Activated CD8-positive, alpha-beta T cell treated with anti-CD3 and anti-CD28 coated beads for 36 hours (primary cell): ENCODE measurements around the gene ZNF507. TPM values are rescaled to one million over a fixed set of nuclear protein-coding genes. Genes with fewer than 3 reads are reported as not detected.

Experiments
- ATAC-seq: fragments of 200-7000 bp; cut with Tn5 transposase; one replicate; pipeline ENCODE4 v1.10.0; 2021; ENCODE audit warnings: mild to moderate bottlenecking, moderate library complexity
- CTCF ChIA-PET: fragments of 350-600 bp; sonication (Branson Sonifier 250); formaldehyde crosslinking; loops from one replicate; lab custom pipeline; 2021; ENCODE audit warnings: antibody characterized with exemption; lab: Charles Lee
- POLR2A ChIA-PET: fragments of 350-600 bp; sonication (Branson Sonifier 250); formaldehyde crosslinking; loops from one replicate; lab custom pipeline; 2021; ENCODE audit warnings: antibody characterized with exemption; lab: Charles Lee
- DNase-seq: peaks from one replicate; pipeline ENCODE4 v3.0.0-alpha.2; 2020
- H3K27ac Mint-ChIP-seq: one replicate; pipeline ENCODE4 v1.8.0; 2021; ENCODE audit warnings: mild to moderate bottlenecking, mixed read lengths
- H3K27me3 Mint-ChIP-seq: one replicate; pipeline ENCODE4 v1.8.0; 2021; ENCODE audit warnings: mixed read lengths
- H3K36me3 Mint-ChIP-seq: one replicate; pipeline ENCODE4 v1.8.0; 2021; ENCODE audit warnings: low read depth, mixed read lengths
- H3K4me1 Mint-ChIP-seq: one replicate; pipeline ENCODE4 v1.8.0; 2021; ENCODE audit warnings: low read depth, mixed read lengths
- H3K4me3 Mint-ChIP-seq: one replicate; pipeline ENCODE4 v1.8.0; 2021; ENCODE audit warnings: mild to moderate bottlenecking, moderate library complexity, mixed read lengths
- H3K9me3 Mint-ChIP-seq: one replicate; pipeline ENCODE4 v1.8.0; 2021; ENCODE audit warnings: mixed read lengths
- CTCF ChIP-seq: fragments of 200-600 bp; IDR thresholded peaks from one replicate; pipeline ENCODE4 v1.8.0; 2022; ENCODE audit warnings: antibody characterized with exemption, mild to moderate bottlenecking
- intact Hi-C: fragments of 100-400 bp; cut with micrococcal nuclease; formaldehyde crosslinking; loops from one replicate; pipeline ENCODE4 v1.10.0; 2022
- total RNA-seq, 2 experiments: library from RNA; stranded (reverse); gene quantifications; one replicate each; pipeline ENCODE4 v1.2.3, GENCODE V29; 2021

ZNF507 gene
- total RNA-seq, 2 experiments from 2014 or later, result 24.2 to 25.6 TPM

GRCh38 chr19:32317086-32317485 is 28.3 kb upstream of the ZNF507 start:
- Mint-ChIP-seq H3K27ac (no peak overlapping the region), H3K4me3 (no peak overlapping the region), H3K4me1 (no peaks in the 10 kb centered on the region), H3K27me3 (peaks cover 6% of the 10 kb centered on the region), H3K9me3 (no peaks in the 10 kb centered on the region), H3K36me3 (no peaks in the 10 kb centered on the region)
- DNase-seq, result no peak
- ChIA-PET CTCF (no interaction called here), POLR2A (no interaction called here)
- no peak for TF ChIP-seq CTCF
- intact Hi-C loops, result no loop called here
- no peak for ATAC-seq

- H3K4me3 Mint-ChIP-seq, result no peak overlapping the region
- H3K27ac Mint-ChIP-seq, result no peak overlapping the region
- peak; percentile 17 for DNase-seq
- no peaks in the 10 kb centered on the region for H3K9me3 Mint-ChIP-seq
- H3K36me3 Mint-ChIP-seq, result no peaks in the 10 kb centered on the region
- ATAC-seq, result peak; percentile 34
- H3K4me1 Mint-ChIP-seq, result no peaks in the 10 kb centered on the region
- TF ChIP-seq CTCF, result no peak
- ChIA-PET CTCF (interaction anchor here (0.6 to 1.2 kb wide), 2 partner anchors 20 to 22 kb away, joined by 3 to 11 read pairs; no protein-coding TSS in a partner anchor), POLR2A (interaction anchor here (0.6 kb wide), 1 partner anchor 404 kb away, joined by 3 read pairs; no protein-coding TSS in a partner anchor)
- peaks cover 10% of the 10 kb centered on the region for H3K27me3 Mint-ChIP-seq
- intact Hi-C loops, result no loop called here
These were observed 26.4 kb upstream of the ZNF507 start for GRCh38 chr19:32318884-32319520.

GRCh38 chr19:32322541-32322940 is 22.9 kb upstream of the ZNF507 start:
- H3K9me3 Mint-ChIP-seq, result no peaks in the 10 kb centered on the region
- intact Hi-C loops, result no loop called here
- H3K36me3 Mint-ChIP-seq, result no peaks in the 10 kb centered on the region
- H3K4me1 Mint-ChIP-seq, result no peaks in the 10 kb centered on the region
- no peak for ATAC-seq
- ChIA-PET CTCF (no interaction called here), POLR2A (no interaction called here)
- H3K4me3 Mint-ChIP-seq, result no peak overlapping the region
- no peak for DNase-seq
- H3K27me3 Mint-ChIP-seq, result peaks cover 19% of the 10 kb centered on the region
- no peak overlapping the region for H3K27ac Mint-ChIP-seq
- TF ChIP-seq CTCF, result no peak

- H3K9me3 Mint-ChIP-seq, result no peaks in the 10 kb centered on the region
- no peak overlapping the region for H3K27ac Mint-ChIP-seq
- no peaks in the 10 kb centered on the region for H3K4me1 Mint-ChIP-seq
- no peak for ATAC-seq
- intact Hi-C loops, result no loop called here
- no peak for DNase-seq
- H3K27me3 Mint-ChIP-seq, result peaks cover 19% of the 10 kb centered on the region
- H3K4me3 Mint-ChIP-seq, result no peak overlapping the region
- ChIA-PET POLR2A (no interaction called here), CTCF (no interaction called here)
- H3K36me3 Mint-ChIP-seq, result no peaks in the 10 kb centered on the region
- no peak for TF ChIP-seq CTCF
These were observed 20.7 kb upstream of the ZNF507 start for GRCh38 chr19:32324631-32325285.

GRCh38 chr19:32330213-32330857 is 15.1 kb upstream of the ZNF507 start:
- intact Hi-C loops, result no loop called here
- ChIA-PET POLR2A (no interaction called here), CTCF (interaction anchor here (0.9 kb wide), 1 partner anchor 9 kb away, joined by 3 read pairs; no protein-coding TSS in a partner anchor)
- ATAC-seq (no peak), DNase-seq (no peak)
- no peaks in the 10 kb centered on the region for H3K9me3 Mint-ChIP-seq
- no peak for TF ChIP-seq CTCF
- H3K36me3 Mint-ChIP-seq, result no peaks in the 10 kb centered on the region
- H3K27me3 Mint-ChIP-seq, result peaks cover 14% of the 10 kb centered on the region
- H3K27ac Mint-ChIP-seq, result no peak overlapping the region
- no peak overlapping the region for H3K4me3 Mint-ChIP-seq
- H3K4me1 Mint-ChIP-seq, result no peaks in the 10 kb centered on the region
